22Rv1 (cell line): ENCODE data around the gene CENPV.
"Not testable (repeated sequence)": the region's sequence is repeated elsewhere in the genome, so short reads cannot be mapped to it uniquely, and the experiment has no call there.

Experiments used
- CTCF ChIP-seq: fragments of 450-650 bp; IDR thresholded peaks from 2 replicates; pipeline ENCODE4 v1.5.1; 2017; ENCODE audit warnings: mild to moderate bottlenecking
- ZFX ChIP-seq: fragments of 450-650 bp; IDR thresholded peaks from 2 replicates; pipeline ENCODE4 v1.6.1; 2017; ENCODE audit warnings: antibody characterized with exemption, borderline replicate concordance

- TF ChIP-seq CTCF, ZFX: not testable (repeated sequence)
Measured at GRCh38 chr17:16312061-16312460, 41.2 kb downstream of the CENPV start.
